Subcutaneous adipose tissue (tissue), 4 donors: ENCODE data around the gene PSTK. TPM values are rescaled to one million over a fixed set of nuclear protein-coding genes. Genes with fewer than 3 reads are reported as not detected.

Experiments
- total RNA-seq, 4 donors: library from RNA; depleted of rRNA; stranded (reverse); fragments of >200 nt; gene quantifications; one replicate each; pipeline ENCODE4 v1.1.0, GENCODE V29; 2016
- TF ChIP-seq, protein P1 (sequence below): fragments of 450-650 bp; IDR thresholded peaks from one replicate; pipeline ENCODE4 v1.5.1; 2016; ENCODE audit warnings: low read depth, mild to moderate bottlenecking, control low read depth, antibody characterized with exemption, moderate library complexity

PSTK gene
- total RNA-seq, 4 donors from 2014 or later: 2.4 to 6.2 (median 3.0) TPM

DNA sequence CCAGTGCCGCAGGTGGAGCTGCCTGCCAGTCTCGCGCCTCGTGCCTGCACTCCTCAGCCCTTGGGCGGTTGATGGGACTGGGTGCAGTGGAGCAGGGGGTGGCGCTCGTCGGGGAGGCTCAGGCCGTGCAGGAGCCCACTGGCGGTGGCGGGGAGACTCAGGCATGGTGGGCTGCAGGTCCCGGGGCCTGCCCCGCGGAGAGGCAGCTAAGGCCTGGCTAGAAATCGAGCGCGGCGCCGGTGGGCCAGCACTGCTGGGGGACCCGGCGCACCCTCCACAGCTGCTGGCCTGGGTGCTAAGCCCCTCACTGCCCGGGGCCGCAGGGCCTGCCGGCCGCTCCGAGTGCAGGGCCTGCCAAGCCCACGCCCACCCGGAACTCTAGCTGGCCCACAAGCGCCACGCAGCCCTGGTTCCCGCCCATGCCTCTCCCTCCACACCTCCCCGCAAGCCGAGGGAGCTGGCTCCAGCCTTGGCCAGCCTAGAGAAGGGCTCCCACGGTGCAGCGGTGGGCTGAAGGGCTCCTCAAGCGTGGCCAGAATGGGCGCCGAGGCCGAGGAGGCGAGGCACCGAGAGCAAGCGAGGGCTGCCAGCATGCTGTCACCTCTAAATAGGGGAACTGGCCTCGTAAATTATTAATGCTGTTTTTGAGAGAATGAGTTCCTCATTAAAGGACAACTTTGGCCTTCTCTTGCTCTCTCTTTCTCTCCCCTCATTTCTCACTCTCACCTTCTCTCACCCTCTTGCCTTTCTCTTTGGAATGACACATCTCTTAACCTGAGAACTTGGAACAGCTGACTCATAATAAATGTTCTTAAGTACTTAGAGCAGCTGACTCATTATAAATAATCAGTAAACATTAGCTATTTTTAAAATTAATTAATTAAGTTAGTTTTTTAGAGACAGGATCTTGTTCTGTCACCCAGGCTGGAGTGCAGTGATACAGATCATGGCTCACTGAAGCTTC lies 33.5 kb downstream of the PSTK start:
- TF ChIP-seq, protein P1, sequence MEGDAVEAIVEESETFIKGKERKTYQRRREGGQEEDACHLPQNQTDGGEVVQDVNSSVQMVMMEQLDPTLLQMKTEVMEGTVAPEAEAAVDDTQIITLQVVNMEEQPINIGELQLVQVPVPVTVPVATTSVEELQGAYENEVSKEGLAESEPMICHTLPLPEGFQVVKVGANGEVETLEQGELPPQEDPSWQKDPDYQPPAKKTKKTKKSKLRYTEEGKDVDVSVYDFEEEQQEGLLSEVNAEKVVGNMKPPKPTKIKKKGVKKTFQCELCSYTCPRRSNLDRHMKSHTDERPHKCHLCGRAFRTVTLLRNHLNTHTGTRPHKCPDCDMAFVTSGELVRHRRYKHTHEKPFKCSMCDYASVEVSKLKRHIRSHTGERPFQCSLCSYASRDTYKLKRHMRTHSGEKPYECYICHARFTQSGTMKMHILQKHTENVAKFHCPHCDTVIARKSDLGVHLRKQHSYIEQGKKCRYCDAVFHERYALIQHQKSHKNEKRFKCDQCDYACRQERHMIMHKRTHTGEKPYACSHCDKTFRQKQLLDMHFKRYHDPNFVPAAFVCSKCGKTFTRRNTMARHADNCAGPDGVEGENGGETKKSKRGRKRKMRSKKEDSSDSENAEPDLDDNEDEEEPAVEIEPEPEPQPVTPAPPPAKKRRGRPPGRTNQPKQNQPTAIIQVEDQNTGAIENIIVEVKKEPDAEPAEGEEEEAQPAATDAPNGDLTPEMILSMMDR: no peak

DNA sequence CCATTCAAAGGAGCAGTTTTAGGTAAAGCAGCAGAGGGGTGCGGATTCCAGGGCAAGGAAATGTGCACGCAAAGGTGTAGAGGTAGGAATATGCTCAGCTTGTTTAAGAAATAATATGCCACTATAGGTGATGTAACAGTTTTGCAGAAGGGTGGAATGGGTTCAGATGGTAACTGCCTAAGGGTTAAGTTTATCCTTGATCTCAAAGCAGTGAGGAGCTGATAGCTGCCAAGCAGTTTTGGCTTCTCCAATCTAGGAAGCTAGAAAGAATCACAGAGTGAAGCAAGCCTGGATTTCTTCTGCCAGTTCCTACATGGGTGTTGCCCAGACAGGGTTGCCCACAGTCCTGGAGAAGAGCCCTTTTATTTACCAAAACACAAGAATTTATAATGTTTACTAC lies 34.6 kb downstream of the PSTK start:
- TF ChIP-seq, protein P1: no peak

DNA sequence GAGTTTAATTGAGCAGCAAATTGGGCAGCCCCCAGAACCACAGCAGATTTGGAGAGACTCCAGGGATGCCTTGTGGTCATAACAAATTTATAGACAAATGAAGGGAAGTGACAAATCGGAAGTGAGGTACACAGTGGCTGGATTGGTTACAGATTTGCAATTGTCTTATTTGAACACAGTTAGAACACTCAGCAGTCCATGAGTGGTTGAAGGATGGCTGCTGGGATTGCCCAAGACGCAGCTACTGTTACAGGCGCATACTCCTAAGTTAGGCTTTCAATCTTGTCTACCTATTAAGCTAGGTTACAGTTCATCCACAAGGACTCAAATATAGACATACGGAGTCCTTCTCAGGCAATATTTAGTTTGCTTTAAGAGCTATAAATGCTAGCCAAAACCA lies 36.0 kb downstream of the PSTK start:
- TF ChIP-seq, protein P1: no peak

DNA sequence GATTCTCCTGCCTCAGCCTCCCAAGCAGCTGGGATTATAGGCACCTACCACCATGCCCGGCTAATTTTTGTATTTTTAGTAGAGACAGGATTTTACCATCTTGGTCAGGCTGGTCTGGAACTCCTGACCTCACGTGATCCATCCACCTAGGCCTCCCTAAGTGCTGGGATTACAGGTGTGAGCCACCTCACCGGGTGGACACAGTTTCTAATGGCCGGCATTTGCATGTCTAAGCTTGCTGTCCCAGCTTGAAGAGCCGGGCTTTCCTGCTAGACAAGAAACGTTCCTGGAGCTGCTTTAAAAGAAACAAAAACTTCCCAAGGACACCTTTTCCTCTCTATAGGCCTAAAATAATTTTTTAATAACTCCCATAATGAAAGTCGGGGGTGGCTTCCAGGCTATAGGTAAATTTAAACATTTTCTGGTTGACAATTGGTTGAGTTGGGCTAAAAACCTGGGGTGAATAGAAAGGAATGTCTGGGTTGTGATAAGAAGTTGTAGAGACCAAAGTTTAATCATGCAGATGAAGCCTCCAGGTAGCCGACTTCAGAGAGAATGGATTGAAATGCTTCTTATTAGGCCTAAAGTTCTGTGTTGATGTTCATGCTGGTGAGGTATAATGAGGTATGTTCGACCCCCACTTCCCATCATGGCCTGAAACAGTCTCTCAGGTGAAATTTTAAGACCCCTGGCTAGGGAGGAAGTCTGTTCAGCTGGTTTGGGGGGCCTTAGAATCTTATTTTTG lies 37.4 kb downstream of the PSTK start:
- TF ChIP-seq, protein P1: no peak

DNA sequence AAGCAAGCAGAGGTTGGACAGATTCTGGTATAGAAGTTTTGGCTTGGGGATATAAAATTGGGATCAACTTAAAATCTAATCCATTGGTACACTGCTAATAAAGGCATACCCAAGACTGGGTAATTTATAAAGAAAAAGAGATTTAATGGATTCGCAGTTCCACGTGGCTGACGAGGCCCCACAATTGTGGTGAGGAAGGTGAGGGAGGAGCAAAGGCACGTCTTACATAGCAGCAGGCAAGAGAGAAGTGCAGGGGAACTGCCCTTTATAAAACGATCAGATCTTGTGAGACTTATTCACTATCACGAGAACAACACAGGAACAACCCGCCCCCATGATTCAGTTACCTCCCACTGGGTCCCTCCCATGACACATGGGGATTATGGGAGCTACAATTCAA lies 38.3 kb downstream of the PSTK start:
- TF ChIP-seq, protein P1: no peak

DNA sequence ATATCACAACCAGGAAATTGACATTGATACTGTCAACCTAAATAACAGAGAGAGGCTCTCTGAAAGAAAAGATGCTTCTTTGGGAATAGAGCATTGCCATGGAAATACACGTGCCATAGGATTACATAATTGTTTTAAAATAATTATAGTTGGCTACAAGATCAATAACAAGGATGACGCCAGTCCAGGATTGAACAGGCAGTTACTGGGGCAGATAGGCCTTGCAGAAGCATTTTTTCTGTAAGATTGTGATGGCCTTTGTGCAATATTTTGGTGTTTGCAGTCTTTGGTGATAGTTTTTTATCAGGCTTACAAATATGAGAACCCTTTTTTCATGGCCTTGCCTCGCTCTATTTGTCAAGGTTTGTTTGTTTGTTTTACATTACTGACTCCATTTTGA lies 39.1 kb downstream of the PSTK start:
- TF ChIP-seq, protein P1: no peak
